ENCODE results near the gene GAPDH.

DNA sequence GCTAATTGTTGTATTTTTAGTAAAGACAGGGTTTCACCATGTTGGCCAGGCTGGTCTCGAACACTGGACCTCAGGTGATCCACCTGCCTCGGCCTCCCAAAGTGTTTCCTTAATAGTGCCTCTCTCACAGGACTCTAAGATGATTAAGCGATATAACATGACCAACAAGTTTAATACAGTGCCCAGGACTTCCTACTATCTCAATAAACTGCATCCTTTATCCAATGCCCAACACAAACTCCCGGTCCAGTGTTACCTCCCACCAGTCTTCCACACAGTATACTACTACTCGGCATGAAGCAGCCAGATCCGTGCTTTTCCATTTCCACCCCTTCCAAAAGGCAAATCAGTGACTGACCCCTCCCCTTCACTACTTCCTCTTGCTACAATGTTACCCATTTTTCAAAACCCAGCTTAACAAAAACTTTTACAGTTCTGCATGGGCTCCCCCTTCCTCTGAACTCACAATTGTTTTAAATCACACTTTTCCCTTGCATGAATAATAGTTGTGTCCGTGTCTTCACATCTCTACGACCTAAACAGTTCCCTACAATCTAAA is 32.9 kb downstream of the GAPDH start:
- TF ChIP-seq, protein P1, sequence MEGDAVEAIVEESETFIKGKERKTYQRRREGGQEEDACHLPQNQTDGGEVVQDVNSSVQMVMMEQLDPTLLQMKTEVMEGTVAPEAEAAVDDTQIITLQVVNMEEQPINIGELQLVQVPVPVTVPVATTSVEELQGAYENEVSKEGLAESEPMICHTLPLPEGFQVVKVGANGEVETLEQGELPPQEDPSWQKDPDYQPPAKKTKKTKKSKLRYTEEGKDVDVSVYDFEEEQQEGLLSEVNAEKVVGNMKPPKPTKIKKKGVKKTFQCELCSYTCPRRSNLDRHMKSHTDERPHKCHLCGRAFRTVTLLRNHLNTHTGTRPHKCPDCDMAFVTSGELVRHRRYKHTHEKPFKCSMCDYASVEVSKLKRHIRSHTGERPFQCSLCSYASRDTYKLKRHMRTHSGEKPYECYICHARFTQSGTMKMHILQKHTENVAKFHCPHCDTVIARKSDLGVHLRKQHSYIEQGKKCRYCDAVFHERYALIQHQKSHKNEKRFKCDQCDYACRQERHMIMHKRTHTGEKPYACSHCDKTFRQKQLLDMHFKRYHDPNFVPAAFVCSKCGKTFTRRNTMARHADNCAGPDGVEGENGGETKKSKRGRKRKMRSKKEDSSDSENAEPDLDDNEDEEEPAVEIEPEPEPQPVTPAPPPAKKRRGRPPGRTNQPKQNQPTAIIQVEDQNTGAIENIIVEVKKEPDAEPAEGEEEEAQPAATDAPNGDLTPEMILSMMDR (IDR thresholded peaks at IDR 0.05; ENCODE audit: insufficient read depth, low read depth, low read length) = no peak
- no peak for TF ChIP-seq EZH2 (IDR thresholded peaks at IDR 0.05; ENCODE audit: insufficient read depth, low read length)

Data from astrocyte (in vitro differentiated cells and primary cell).